Measurements from ENCODE around the gene C3orf70.
A peak's percentile ranks its signal among the peaks of the same experiment; 100 is the strongest.

C3orf70 gene

DNA sequence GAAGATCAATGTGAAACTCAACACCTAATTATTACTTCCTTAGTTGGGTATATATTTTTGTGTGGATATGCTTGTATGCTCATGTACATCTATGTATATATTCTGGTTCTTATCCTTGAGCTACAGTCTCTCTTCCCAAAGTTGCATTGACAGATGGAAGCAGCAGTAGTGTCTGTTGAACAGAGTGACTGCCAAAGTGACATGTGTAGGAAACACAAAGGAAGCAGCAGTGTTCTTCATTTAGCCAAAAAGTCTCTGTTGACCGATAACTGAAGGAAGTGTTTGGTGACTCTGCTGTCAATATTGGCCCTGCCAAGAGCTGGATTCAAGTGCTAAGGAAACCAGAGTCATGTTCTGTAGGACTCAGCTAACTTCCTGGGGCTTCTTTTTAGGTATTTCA, 123.8 kb downstream of the C3orf70 start:
- peak overlapping the region in 2 of 11 experiments; percentile 21 to 25; a peak in 2 of 22 replicates for H3K4me2 ChIP-seq
- H3K9ac ChIP-seq, result no peak overlapping the region
- H3K27ac ChIP-seq, result no peak overlapping the region
- peaks cover 0 to 26% (median 14%) of the 10 kb centered on the region in 10 experiments; a peak in 14 of 20 replicates for H3K4me1 ChIP-seq
- peaks cover 4 to 12% (median 10%) of the 10 kb centered on the region in 11 experiments; a peak in 13 of 22 replicates for H3K9me3 ChIP-seq (replicated peaks in 1 of 11)
- no peak for TF ChIP-seq Cebpa-rat (IDR thresholded peaks at IDR 0.05)
- no peaks in the 10 kb centered on the region for H3K27me3 ChIP-seq
- H3K4me3 ChIP-seq, result no peak overlapping the region
- H3K36me3 ChIP-seq, result peaks cover 12 to 100% (median 44%) of the 10 kb centered on the region in 11 experiments; a peak in 20 of 22 replicates
- no peaks in the 10 kb centered on the region for H4K20me1 ChIP-seq

DNA sequence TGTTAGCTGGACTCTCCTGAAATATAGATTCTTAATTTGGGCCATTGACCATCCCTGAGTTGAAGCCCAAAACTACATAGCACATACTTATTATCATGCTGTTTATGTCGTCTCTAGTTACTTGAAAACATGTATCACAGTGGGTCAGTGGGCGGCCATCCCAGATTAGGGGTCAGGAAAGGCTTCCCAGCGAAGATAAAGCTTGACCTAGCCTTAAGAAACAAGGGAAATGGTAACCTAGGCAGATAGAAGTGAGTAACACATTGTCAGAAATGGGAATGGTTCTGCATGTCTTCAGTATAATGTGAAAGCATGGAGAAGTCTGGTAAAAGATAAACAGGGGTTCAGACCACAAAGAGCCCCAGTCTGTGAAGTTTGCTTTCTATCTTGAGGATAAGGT, 124.7 kb downstream of the C3orf70 start:
- Histone ChIP-seq H4K20me1 (no peaks in the 10 kb centered on the region), H3K9ac (no peak overlapping the region), H3K4me1 (peaks cover 0 to 26% (median 14%) of the 10 kb centered on the region in 10 experiments; a peak in 14 of 20 replicates), H3K27ac (no peak overlapping the region), H3K9me3 (replicated peaks in 1 of 11) (peaks cover 0 to 10% (median 4%) of the 10 kb centered on the region in 11 experiments; a peak in 6 of 22 replicates), H3K4me3 (no peak overlapping the region), H3K4me2 (no peak overlapping the region), H3K36me3 (peaks cover 7 to 100% (median 42%) of the 10 kb centered on the region in 11 experiments; a peak in 21 of 22 replicates), H3K27me3 (no peaks in the 10 kb centered on the region)
- no peak for TF ChIP-seq Cebpa-rat (IDR thresholded peaks at IDR 0.05)
